Sigmoid colon (tissue), 7 donors: Measurements from ENCODE around the gene AUTS2. TPM values are rescaled to one million over a fixed set of nuclear protein-coding genes. Genes with fewer than 3 reads are reported as not detected.
A peak's percentile ranks its signal among the peaks of the same experiment; 100 is the strongest.

Experiments
- DNase-seq: peaks from one replicate; pipeline ENCODE4 v3.0.0-alpha.2; 2019
- H3K27ac ChIP-seq, 4 donors: fragments of 200-600 bp; sonication (generic); one replicate each; pipeline ENCODE4 v1.5.1; 2016 to 2019; ENCODE audit warnings: mild to moderate bottlenecking in 1 of 4
- H3K27me3 ChIP-seq, 3 donors: fragments of 200-600 bp; sonication (generic); one replicate each; pipeline ENCODE4 v1.5.1; 2019; ENCODE audit warnings: mild to moderate bottlenecking in 1 of 3
- H3K36me3 ChIP-seq, 4 donors: fragments of 200-600 bp; sonication (generic); one replicate each; pipeline ENCODE4 v1.5.1; 2016 to 2019
- H3K4me1 ChIP-seq, 4 donors: fragments of 200-600 bp; sonication (generic); one replicate each; pipeline ENCODE4 v1.5.1; 2017 to 2019
- H3K4me3 ChIP-seq, 4 donors: fragments of 200-600 bp; sonication (generic); one replicate each; pipeline ENCODE4 v1.5.1; 2017 to 2019; ENCODE audit warnings: mild to moderate bottlenecking in 2 of 4, moderate library complexity in 1 of 4
- H3K9me3 ChIP-seq, 4 donors: fragments of 200-600 bp in 3 of 4; sonication (generic) in 3 of 4; one replicate each; pipeline versions ENCODE4 v1.5.1 to v1.6.1; 2013 to 2019
- EP300 ChIP-seq, 4 donors: sonication (generic); formaldehyde crosslinking; IDR thresholded peaks; one replicate each; pipeline ENCODE4 v1.6.1; 2017; ENCODE audit warnings: antibody characterized with exemption in 4 of 4
- POLR2A ChIP-seq, 2 donors: fragments of 450-650 bp; IDR thresholded peaks; one replicate each; pipeline ENCODE4 v1.6.1; 2016; ENCODE audit warnings: antibody characterized with exemption in 2 of 2, mild to moderate bottlenecking in 2 of 2, moderate library complexity in 2 of 2
- POLR2AphosphoS5 ChIP-seq, 4 donors: sonication (generic); formaldehyde crosslinking; IDR thresholded peaks; one replicate each; pipeline ENCODE4 v1.6.1; 2017; ENCODE audit warnings: antibody characterized with exemption in 4 of 4
- whole genome bisulfite sequencing, 2 donors: extraction: QIAGEN DNeasy Blood & Tissue Kit; methylation state at CpG; one replicate each; pipeline ENCODE4 v1.1.7; 2013; 5-methylcytosine and 5-hydroxymethylcytosine counted together
- intact Hi-C: fragments of 100-400 bp; cut with DNase I; formaldehyde crosslinking; loops from one replicate; pipeline ENCODE4 v1.15.1; 2023
- polyA plus RNA-seq, 3 donors: library from polyadenylated mRNA; stranded (reverse); fragments of 200-250 nt; gene quantifications; one replicate each; pipeline ENCODE4 v1.2.3, GENCODE V29; 2013
- total RNA-seq, 4 donors: library from RNA; depleted of rRNA; stranded (reverse); fragments of >200 nt; gene quantifications; one replicate each; pipeline ENCODE4 v1.1.0, GENCODE V29; 2016
- TF ChIP-seq, protein P1 (sequence below), 4 experiments: fragments of 450-650 bp in 3 of 4; fragments of 200-600 bp in 1 of 4; IDR thresholded peaks; one replicate each; pipeline ENCODE4 v1.5.1; 2016 to 2019; ENCODE audit warnings: antibody characterized with exemption in 4 of 4, mild to moderate bottlenecking in 3 of 4, moderate library complexity in 2 of 4
- donor health status: healthy with polysubstance abuse.
- donor health status: Bipolar disorder and iron deficiency.
- donor health status: healthy.

Gene AUTS2
- total and polyA plus RNA-seq, 7 donors, result 3.6 to 55.7 (median 25.5) TPM

DNA sequence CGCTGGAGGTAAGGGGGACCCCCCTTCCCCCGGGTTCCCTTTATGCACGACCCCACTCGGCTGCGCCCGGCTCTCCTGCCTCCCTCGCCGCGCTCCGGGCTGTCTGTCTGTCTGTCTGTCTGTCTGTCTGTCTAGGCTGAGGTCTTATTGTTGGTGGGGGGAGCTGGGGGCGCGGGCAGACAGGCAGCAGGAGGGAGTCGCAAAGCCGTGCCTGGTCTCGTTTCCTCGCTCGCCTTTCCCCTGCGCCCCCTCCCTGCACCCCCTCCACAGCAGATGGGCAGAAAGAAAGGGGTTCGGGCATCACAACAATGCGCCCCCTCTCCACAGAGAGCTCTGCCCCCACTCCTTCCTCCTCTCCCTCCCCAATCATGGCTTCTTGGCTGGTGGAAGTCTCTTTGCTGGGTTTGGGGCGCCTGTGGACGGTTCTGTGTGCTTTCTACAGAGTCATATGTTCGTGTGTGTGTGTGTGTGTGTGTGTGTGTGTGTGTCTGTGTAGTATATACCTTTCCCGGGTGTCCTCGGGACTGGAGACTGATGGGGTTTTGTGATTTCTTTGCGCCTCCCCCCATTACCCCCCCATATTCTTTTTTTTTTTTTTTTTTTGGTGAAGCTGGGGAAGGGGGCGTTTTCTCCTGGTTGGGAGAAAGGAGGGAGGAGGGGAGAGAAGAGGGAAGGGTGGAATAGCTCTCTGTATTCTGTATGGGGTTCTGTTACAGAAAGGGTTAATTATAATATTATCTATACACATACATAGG is 1.9 kb downstream of the AUTS2 start:
- Histone ChIP-seq H3K27ac (peak overlapping the region; percentile 90 to 92 (median 91)), H3K27me3 (no peaks in the 10 kb centered on the region), H3K36me3 (no peaks in the 10 kb centered on the region), H3K9me3 (no peaks in the 10 kb centered on the region), H3K4me1 (peaks cover 0 to 55% (median 43%) of the 10 kb centered on the region in 4 donors), H3K4me3 (peak overlapping the region; percentile 68 to 90 (median 90))
- DNase-seq, result no peak
- WGBS, 2 donors, result 0 to 3% methylated on average over 27 of the region's 27 CpGs
- intact Hi-C loops, result loop anchor here (2.0 to 10.0 kb wide), 4 partner anchors 172 to 421 kb away; no protein-coding TSS in a partner anchor
- TF ChIP-seq, protein P1, sequence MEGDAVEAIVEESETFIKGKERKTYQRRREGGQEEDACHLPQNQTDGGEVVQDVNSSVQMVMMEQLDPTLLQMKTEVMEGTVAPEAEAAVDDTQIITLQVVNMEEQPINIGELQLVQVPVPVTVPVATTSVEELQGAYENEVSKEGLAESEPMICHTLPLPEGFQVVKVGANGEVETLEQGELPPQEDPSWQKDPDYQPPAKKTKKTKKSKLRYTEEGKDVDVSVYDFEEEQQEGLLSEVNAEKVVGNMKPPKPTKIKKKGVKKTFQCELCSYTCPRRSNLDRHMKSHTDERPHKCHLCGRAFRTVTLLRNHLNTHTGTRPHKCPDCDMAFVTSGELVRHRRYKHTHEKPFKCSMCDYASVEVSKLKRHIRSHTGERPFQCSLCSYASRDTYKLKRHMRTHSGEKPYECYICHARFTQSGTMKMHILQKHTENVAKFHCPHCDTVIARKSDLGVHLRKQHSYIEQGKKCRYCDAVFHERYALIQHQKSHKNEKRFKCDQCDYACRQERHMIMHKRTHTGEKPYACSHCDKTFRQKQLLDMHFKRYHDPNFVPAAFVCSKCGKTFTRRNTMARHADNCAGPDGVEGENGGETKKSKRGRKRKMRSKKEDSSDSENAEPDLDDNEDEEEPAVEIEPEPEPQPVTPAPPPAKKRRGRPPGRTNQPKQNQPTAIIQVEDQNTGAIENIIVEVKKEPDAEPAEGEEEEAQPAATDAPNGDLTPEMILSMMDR (IDR thresholded peaks at IDR 0.05), result no peak

DNA sequence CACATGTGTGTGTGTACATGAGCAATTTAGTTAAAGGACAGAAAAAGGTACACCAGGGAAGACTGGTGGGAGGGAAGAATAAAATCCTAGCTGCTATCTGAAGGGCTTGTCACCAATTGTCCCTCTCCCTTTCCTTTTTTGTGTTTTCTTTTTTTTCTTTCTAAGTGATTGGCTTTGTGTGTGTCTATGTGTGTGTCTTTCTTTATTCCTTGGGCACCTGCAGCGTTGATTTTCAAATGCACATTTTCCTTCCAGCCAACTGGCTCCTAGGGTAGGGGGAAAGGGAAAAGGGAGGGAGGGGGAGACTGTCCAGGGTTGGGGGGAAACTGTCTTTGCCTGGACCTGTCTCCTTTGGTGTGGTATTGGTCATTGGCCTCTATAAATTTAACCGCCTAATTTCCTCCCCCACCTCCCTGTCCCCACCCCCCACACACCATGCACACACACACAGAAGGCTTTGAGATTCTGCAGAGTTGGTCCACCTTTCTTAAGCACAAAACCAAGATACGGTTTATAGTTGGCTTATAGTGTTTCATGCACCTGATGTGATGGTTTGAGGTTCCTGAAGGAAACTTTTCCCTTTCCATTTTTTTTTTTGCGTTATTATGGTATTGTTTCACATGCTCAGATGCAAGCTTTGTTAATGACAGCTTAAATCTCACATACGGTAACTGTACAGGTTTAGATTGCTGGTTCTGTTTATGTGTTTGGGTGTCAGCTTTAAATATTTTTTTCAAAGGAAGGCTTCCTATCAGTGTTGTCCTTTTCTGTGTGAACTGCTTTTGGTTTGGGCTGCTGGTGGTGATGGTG is 2.6 kb downstream of the AUTS2 start:
- Histone ChIP-seq H3K9me3 (no peaks in the 10 kb centered on the region), H3K4me3 (peak overlapping the region; percentile 68 to 90 (median 90)), H3K36me3 (no peaks in the 10 kb centered on the region), H3K27me3 (no peaks in the 10 kb centered on the region), H3K4me1 (peaks cover 0 to 63% (median 45%) of the 10 kb centered on the region in 4 donors), H3K27ac (peak overlapping the region in 1 of 4 donors; percentile 91)
- DNase-seq, result no peak
- WGBS, 2 donors, result 55 to 78% methylated on average over 5 of the region's 5 CpGs
- intact Hi-C loops, result no loop called here
- TF ChIP-seq EP300 (IDR thresholded peaks at IDR 0.05) (no peak), POLR2AphosphoS5 (IDR thresholded peaks at IDR 0.05) (no peak), POLR2A (IDR thresholded peaks at IDR 0.05) (no peak)
- TF ChIP-seq, protein P1 (IDR thresholded peaks at IDR 0.05), result no peak

DNA sequence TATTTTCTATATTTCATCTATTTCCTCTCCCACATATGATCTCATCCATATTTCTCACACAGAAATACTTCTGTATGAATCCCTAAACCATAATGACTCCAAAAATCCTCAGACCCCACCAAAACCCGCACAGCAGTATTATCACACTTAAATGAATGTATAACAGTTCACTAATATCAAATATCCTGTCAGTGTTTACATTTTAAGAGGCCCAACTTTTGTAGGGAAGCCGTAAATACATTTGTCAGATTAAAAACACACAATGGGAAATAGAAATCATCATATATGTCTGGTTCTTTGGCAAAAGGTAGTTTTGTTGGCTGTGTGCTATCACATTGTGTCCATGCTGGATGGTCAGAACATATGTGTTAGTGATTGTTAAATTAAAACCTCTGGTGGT is 4.2 kb downstream of the AUTS2 start:
- Histone ChIP-seq H3K9me3 (no peaks in the 10 kb centered on the region), H3K27me3 (no peaks in the 10 kb centered on the region), H3K36me3 (no peaks in the 10 kb centered on the region), H3K4me3 (no peak overlapping the region), H3K4me1 (peaks cover 0 to 56% (median 40%) of the 10 kb centered on the region in 4 donors), H3K27ac (no peak overlapping the region)
- intact Hi-C loops, result no loop called here
- TF ChIP-seq EP300 (IDR thresholded peaks at IDR 0.05) (no peak), POLR2A (IDR thresholded peaks at IDR 0.05) (no peak), POLR2AphosphoS5 (IDR thresholded peaks at IDR 0.05) (no peak)
- TF ChIP-seq, protein P1 (IDR thresholded peaks at IDR 0.05), result no peak
- WGBS, 2 donors, result 83 to 90% methylated on average over 2 of the region's 2 CpGs
- DNase-seq, result no peak

DNA sequence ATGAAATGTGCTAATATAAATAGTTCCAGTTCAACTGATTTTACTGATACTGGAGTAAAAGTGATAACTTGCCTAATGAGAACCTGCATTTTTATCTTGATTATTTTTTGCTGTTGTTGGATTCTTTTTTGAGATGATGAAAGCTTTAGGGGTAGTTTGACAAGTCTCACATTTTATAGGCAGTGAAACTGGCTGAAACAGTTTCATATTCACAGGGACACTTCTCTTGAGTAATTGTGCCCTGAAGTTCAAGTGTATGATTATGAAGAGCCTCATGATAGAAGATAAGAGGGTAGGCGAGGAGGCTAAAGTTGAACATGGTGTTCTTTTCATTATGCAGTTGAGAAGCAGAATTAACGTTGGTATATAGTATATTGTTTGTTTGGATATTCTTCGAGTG is 5.1 kb downstream of the AUTS2 start:
- no peaks in the 10 kb centered on the region for H3K27me3 ChIP-seq
- DNase-seq, result no peak
- intact Hi-C loops, result no loop called here
- 43 to 66% methylated on average over 3 of the region's 3 CpGs for WGBS, 2 donors
- no peaks in the 10 kb centered on the region for H3K9me3 ChIP-seq
- H3K36me3 ChIP-seq, result no peaks in the 10 kb centered on the region
- TF ChIP-seq, protein P1 (IDR thresholded peaks at IDR 0.05), result no peak
- TF ChIP-seq POLR2AphosphoS5 (IDR thresholded peaks at IDR 0.05), result no peak
- H3K27ac ChIP-seq, result no peak overlapping the region
- H3K4me1 ChIP-seq, result peaks cover 0 to 56% (median 38%) of the 10 kb centered on the region in 4 donors
- no peak overlapping the region for H3K4me3 ChIP-seq
